Stimulated activated CD8-positive, alpha-beta memory T cell treated with anti-CD3 and anti-CD28 coated beads, Interleukin-15, amount 100 ng/mL, for 4 hours (primary cell): Measurements from ENCODE around the gene SLC6A17.
A peak's percentile ranks its signal among the peaks of the same experiment; 100 is the strongest.

Source experiments
- DNase-seq, 2 donors: peaks; one replicate each; pipeline ENCODE4 v3.0.0-alpha.2; 2020; ENCODE audit warnings: low read depth in 2 of 2

The SLC6A17 gene

DNA sequence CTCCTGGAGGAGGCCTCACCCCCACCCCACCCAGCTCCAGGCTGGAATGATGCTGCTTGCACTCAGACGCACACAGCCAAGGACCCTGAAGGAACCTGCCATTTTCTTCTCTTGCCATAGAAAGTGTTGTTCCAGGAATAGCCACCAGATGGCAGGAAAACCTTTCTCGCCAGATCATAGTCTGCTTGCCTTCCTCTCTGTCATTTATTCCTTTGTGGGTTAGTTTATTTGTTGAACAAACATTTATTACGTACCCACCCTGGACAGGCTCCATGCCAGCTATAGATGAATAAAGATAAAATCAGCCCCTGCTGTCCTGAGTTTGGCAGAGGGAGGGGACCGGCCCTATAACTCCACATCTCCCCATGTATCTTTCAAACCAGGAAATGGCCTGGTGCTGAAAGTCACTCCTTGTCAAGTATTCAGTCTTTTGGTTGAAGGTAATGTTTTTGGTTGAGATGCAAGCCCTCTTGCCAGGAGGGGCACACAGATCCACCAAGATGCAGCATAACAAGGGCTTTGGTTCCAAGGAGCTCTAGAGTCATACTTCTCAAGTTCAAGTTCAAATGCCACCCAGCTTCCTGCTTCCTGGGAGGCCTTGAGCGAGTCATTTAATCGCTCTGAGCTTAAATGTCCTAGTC lies 52.8 kb downstream of the SLC6A17 start:
- peak in 1 of 2 donors; percentile 43 for DNase-seq

DNA sequence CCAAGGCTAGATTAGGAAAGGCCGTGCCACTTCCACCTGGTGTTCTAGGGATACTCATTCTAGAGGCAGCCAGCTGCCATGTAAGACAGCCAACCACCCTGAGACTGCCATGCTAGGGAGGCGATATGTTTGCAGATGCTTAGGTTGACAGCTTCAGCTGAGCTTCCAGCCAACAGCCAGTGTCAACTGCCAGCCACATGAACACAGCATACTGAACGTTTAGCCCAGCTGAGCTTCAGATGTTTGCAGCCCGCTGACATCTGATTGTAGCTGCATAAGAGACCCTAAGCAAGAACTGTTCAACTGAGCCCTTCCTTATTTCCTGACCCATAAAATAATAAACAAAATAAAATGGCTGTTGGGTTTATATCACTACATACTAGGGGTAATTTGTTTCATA lies 54.9 kb downstream of the SLC6A17 start:
- no peak for DNase-seq

DNA sequence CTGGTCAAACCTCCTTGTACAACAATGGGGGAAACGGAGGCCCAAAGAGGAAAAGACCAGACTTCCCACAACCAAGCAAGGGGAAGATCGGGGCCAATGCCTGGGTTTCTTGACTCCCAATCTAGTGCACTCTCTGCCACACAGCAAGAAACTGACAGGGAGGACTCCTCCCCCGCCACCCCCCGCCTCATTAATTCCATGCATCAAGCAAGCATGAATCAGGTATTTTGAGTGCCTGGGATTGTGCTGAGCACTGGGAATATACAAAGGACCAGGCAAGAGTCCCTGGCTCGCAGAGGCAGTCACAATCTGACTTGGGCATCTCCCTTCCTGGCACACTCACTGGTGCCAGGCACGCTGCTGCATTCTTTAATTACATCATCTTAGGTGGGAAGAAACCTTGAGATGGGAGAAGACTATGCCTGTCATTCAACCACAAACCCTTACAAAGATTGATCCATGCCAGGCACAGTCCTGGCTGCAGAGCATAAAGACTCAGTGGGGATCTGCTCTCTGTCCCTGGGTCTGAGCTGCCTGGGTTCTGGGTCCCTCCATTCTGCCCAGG lies 55.4 kb downstream of the SLC6A17 start:
- no peak for DNase-seq

DNA sequence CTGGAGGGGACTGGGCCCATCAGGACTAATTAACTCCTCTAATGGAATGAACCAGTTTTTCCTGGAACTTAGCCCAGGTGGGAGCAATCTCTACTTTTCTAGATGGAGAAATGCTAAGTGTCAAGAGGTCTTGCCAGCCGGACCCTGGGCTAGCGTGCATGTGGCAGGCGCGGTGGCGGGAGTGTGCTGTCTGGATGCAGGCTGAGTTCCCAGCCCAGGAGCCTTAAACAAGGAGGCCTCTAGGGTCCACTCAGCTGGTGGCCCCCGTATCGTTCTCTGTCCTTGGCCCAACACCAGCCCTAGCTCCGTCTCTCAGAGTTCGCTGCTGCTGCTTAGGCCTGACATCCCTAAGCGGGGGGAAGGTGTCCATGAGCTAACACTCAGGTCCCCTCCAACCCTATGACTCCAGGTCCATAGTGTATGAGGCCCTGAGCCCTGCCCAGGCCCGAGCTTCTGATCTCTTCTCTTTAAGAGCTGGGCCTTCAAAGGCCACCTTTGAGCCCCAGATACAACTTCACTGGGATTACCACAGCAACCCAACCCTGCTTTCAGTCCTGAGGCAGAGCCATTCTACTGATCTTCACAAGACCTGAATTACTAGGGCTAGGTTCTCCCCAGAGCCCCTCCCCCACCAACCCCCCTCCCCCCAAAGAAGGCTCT lies 56.1 kb downstream of the SLC6A17 start:
- DNase-seq = no peak

DNA sequence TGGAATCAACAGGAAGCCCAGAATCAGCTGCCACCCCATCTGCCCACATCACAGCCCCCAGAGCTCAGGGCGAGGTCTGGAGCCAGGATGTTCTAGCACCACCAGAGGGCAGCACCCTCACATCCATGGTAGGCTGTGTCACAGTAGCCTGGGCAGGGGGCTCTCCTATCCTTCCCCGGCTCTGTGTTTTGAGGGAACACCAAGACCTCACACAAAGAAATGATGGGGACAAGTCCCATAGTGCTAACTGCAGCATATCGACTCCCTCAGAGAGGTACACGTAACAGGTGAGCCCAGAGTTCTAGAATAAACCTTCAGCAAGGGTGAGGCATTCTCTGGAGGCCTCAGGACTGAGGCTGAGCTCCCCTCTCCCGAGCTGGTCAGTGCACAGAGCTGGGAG lies 57.5 kb downstream of the SLC6A17 start:
- peak; percentile 36 to 51 for DNase-seq

DNA sequence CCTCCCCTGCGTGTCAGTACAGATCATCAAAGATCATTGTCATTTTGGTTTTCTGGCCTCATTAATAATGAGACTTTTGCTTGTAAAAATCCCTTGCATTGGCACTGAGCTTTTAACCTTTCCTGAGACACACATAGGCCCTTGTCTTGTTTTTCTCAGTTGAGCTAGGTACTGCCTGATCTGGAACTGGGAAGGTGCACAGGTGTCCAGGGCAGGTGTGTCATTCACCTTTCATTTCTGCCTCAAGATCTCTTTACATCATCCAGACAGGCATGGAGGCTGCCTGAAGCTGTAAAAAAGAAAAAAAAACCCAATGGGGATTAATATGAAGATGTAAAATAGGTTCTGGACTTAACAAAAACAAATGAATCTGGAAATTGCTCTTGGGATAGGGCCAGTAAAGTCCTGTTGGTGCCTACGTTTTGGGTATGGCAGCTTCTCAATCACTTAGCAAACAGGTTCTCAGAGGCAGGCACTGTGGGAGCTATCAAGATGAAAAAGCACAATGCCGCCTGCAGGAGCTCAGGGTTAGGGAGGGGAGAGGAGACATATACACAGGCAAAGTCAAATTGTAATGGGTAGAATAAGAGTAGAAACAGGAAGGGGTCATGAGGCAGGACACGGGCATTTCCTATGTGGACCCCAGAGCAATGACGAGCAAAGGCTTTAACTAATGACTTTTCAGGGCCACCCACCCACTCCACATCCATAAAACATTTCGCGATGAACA lies 58.8 kb downstream of the SLC6A17 start:
- DNase-seq = no peak

DNA sequence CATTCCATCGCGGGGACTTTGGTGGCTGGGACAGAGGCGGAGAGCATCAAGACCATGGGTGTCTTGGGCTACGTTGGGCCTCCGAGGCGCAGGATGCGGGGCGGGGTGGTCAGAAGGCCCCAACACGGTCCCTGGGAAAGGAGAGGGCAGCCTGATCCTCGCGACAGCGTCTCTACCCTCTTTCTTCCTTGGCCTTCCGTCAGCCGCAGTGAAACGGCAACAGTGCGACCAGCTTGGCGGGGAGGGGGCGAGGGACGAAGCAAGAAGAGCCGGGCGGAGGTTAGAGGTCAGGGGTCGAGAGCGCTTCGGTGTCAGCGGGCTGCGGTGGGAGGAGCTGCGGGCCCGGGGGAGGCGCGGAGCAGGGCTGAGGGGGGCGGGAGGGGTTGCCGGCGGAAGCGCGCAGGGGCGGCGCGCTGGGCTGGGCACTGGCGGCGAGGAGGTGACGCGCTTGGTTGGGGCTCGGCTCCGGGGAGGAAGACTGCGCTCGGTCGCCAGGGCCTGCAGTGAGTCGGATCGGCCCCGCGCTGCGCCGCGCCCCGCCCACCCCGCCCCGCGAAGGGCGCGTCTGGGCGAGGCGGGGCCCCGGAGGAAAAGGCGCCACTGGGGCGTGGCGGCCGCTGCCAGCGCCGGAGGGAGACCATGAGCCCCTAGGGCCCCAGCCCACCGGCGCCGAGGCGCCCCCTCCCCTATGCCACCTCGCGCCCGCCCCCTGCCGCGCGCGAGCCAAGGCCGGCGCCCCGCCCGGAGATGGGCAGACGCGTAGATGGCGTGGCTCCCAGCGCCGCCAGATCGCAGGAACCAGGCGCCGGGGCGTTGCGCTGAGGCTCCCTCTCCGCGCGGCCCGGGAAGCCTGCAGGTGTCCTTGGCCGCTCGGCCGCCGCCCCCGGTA lies 59.7 kb downstream of the SLC6A17 start, which contains the start of gene KCNC4:
KCNC4 (plus strand) TSS at position 600 of the 889 bp plus-strand sequence. CDS start 1,186 bp downstream, outside the sequence.
- DNase-seq = peak; percentile 84 to 89

DNA sequence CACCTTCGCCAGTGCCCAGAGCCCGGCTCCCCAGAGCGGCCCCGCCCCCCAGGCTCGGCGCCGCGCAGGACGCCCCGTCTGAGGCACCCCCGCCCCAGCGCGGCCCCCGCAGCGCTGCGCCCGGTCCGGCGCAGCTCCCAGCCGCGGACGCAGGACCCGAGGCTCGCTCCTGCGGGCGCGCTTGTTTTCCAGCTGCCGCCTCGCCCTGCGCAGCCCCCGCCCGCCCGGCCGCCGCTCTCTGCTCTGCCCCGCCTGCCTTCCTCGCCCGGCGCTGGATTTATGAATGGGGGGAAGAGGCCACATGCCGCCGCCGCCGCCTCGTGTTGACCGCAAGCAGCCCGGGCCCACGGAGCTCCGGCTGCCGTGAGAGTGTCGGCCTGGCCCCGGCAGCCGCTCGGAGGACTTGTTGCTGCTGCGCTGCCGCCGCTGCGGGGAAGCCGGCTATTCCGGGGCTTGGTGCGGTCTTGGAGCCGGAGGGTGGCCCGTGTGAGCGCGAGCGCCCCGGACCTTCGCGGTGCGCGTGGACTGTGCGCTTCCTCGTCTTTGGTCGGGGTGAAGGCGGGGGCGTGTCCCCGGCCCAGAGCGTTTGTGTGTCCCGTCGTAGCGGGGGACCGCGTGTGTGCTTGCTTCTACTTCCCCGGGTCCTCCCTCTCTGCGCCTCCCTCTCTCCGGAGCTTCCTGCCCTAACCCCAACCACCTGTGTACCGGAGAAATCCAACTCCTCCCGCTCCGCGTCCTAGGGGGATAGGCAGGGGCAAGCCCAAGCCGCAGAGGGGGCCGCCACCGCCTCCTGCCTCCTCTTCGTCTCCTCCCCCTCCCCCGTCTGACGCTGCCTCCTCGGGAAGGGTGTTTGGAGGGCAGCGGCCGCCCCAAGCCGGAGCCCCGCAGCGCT lies 60.6 kb downstream of the SLC6A17 start:
- DNase-seq = peak; percentile 19 to 27

DNA sequence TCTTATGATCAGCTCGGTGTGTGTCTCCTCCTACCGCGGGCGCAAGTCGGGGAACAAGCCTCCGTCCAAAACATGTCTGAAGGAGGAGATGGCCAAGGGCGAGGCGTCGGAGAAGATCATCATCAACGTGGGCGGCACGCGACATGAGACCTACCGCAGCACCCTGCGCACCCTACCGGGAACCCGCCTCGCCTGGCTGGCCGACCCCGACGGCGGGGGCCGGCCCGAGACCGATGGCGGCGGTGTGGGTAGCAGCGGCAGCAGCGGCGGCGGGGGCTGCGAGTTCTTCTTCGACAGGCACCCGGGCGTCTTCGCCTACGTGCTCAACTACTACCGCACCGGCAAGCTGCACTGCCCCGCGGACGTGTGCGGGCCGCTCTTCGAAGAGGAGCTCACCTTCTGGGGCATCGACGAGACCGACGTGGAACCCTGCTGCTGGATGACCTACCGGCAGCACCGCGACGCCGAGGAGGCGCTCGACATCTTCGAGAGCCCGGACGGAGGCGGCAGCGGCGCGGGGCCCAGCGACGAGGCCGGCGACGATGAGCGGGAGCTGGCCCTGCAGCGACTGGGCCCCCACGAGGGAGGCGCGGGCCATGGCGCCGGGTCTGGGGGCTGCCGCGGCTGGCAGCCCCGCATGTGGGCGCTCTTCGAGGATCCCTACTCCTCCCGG lies 61.3 kb downstream of the SLC6A17 start:
- no peak for DNase-seq

DNA sequence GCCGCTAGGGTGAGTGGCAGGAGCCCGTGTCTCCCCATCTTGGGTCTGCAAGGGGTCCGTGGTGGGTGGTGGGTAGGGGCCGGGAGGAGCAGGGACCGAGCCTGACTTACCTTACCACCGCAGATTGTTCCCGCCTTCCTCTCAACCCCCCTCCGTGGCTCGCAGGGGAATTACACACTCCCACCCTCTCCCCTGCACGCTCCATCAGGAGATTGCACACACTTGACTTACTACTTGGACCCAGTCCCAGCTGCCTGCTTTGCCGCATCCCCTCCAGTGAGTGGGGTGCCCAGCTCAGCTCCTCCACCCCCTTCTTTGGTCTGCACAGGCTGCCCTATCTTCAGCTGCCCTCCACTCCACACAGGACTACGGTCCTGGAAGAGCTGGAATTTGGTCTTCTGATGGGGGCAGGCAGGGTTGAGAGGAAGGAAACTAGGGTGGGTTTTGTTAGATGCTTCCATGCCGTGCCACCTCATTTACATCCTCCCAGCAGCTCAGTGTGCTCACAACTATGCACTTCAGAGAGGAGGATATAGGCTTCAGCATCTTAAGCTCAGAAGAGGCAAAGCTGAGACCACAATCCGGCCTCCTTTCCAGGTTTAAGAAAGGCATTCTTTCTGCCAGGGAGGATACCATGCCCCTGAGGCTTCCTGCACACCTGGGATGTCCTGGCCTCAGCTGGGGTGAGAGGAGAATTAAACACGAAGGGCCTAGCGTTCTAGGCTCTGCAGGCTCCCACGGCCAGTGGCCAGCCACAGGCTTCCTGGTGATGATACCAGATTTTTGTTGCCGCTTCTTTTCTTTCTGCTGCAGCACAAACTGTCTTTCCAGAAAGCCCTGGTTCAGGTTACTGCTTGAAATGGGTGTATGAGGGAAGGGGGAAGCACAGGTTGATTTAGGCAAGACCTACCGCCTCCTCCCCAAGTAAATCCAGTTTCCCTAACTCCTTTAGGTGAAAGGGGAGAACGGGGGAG lies 62.2 kb downstream of the SLC6A17 start:
- no peak for DNase-seq

DNA sequence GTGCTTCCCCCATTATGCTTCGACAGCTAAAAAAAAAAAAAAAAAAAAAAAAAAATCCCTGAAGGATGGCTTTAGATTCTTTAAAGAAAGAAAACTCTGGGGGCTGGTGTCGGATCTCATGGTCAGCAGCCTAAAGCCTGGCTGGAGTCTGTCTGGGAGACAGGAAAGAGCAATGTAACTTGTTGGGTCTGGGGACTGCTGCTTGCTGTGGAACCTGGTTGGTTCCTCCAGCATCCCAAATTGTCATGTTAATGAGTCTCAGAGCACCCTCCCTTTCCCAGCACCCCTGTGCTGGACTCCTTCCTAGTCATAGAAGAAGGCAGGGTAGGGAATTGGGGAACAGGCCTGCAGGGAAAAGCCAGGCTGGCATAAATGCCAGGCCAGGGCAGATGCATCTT lies 62.8 kb downstream of the SLC6A17 start:
- DNase-seq = no peak

DNA sequence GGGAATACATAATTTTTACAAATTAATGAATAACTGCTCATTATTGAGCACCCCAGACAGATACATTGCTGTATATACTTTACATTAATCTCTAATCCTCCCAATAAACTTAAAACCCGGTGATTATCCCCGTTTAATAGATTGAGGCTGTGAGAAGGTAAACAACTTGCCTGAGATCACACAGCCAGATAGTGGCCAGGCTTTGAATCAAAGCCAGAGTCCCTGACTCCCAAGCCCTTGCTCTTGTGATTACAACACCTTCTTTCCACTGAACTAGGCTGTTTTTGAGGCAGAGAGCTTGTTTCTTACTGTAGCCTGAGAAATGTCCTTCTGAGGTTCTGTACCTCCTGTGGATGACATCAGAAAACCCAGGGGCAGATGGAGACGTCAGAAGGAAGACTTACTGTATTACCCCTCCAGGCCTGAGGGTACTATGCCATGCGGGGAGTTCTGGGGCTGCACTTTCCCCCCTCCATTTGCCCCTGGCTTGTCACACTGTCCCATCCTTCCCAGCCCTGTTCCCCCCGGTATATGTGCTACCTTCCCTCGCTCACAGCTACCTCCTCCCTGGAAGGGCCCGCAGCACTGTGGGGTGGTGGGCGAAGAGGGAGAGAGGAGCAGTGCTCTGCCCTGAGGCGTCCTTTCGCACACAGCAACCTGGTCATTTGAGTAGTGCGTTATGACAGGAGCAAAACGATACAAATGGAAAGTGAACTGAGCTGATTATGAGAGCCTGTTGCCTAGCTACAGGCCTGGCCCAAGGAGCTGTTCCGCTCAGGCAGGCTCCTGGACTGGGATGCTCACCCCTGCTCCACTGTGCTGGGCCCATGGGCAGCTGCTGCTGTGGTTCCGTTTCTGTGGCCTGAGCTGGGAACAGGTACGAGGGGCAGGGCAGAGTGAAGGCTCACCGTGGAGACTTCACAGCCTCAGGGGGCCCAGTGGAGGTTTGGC lies 64.4 kb downstream of the SLC6A17 start:
- no peak for DNase-seq

DNA sequence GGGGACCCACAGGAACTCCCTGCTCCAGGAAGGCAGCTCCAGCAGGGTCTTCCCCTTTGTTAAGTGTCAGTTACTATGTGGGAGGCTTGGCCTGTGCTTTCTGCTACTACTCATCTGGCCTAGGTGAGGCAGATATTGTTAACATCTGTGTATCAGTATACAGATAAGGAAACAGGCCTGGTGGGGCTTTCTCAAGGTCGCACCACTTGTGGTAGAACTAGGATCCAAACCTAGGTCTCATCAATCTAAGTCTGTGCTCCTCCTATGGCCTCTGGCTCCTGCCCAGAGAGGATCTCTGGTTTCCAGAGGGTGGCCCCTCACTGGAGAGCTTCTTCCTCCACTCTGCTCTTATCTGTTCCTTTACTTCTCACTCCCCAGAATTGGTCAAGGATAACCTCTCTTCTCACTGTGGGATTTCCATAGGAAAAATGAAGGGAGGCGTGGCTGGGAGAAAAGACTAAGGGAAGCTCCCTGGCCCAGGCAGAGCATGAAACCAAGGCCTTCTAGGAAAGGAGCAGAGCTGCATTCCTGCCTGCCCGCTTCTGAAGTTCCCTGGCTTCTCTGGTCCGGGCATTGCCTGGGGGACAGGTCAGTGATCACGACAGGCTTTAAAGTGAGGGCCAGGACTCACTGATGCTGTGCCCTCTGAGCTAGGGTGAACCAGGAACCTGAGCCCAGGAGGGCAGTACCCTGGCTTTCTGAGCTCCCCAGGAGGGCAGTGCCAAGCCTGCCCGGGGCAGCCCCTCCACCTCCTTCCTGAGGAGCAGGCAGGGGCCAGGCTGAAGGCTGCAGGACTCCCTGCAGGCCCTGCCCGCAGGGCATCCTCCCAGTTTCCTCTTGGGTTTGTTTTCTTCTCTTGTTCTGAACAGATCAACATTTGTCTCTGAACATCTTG lies 65.6 kb downstream of the SLC6A17 start:
- DNase-seq = no peak

DNA sequence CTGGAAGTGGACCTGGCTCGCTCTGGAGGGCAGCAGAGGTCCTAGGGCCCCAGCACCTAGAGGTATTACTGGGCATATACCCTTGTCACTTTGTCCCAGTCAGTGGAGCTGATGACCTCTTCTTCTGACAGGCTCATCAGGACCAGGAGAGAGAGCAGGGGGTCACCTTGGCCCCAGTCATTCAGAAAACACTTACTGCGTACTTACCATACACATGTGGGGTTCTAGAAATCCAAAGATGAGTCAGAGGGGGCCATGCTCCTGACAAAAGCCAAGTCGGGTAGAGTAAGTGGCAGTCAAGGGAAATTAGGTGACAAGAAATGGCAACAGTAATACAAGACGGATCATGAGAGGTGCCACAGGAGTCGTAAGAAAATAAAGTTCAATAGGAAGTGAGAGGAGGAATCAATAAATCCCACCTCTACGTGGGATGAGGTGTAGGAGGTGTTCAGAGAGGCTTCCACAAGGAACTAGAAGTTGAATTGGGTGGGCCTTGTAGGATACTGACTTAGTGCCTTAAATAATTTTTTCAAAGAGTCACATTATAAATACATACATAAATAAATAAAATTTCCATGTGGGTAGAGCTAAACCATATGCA lies 66.7 kb downstream of the SLC6A17 start:
- DNase-seq = no peak

DNA sequence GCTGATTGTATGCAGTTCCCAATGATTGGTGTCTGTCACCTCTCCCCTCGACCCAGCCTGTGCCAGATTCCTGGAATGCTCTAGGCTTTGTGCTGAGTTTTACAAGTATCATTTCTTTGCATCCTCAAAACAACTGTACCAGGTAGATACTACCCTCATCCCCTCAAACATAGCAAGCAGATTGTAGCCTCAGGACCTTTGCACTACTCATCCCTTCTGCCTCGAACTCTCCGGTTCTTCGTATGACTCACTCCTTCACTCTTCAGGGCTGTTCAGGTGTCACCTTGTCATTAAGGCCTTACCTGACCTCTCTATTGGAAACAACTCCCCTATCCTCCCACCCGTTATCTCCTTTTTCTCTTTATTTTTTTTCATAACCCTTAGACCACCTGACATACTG lies 67.8 kb downstream of the SLC6A17 start:
- DNase-seq = no peak

DNA sequence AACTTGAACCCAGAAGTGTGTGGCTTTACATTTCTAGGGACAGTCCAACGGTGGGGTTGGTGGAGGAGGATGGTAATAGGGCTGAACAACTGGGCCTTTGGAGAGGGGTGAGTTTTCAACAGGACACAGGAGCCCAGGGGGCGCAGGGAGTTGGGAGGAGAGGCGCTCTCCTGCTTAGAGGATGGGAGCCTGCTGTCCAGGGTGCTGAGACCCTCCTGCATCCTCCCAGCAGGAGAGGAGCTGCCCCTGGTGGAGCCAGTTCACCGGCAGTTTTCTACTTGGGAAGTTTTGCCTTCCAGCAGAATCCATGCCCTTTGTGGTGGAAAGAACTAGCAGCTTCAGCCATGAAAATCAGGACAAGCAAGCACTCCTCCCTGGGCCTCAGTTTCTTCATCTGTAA lies 68.4 kb downstream of the SLC6A17 start:
- no peak for DNase-seq
